Natural killer cell (primary cell): ENCODE results near the gene APRT. TPM values are rescaled to one million over a fixed set of nuclear protein-coding genes. Genes with fewer than 3 reads are reported as not detected.

ENCODE experiments used
- ATAC-seq, 3 donors: fragments of 150-1000 bp in 2 of 3; fragments of 200-7000 bp in 1 of 3; cut with Tn5 transposase; 1 replicate in 1 of 3; 2 replicates in 2 of 3; pipeline ENCODE4 v1.10.0; 2021; ENCODE audit warnings: mild to moderate bottlenecking in 2 of 3, moderate library complexity in 2 of 3
- DNase-seq, 2 donors: peaks; one replicate each; pipeline versions ENCODE4 v3.0.0 to v3.0.0-alpha.2; 2013 to 2021; ENCODE audit warnings: mixed read lengths in 1 of 2
- H3K27ac ChIP-seq: one replicate; pipeline ENCODE4 v1.5.1; 2013; ENCODE audit warnings: mild to moderate bottlenecking, low read length
- H3K27me3 ChIP-seq: one replicate; pipeline ENCODE4 v1.6.1; 2013; ENCODE audit warnings: low read length; ENCODE audit not compliant: control insufficient read depth, insufficient read depth
- H3K36me3 ChIP-seq: one replicate; pipeline ENCODE4 v1.6.1; 2013; ENCODE audit warnings: low read length; ENCODE audit not compliant: control insufficient read depth, insufficient read depth
- H3K4me1 ChIP-seq: one replicate; pipeline ENCODE4 v1.6.1; 2013; ENCODE audit warnings: low read length; ENCODE audit not compliant: control insufficient read depth, insufficient read depth
- H3K4me3 ChIP-seq: one replicate; pipeline ENCODE4 v1.5.1; 2013; ENCODE audit warnings: low read length
- H3K9me3 ChIP-seq: one replicate; pipeline ENCODE4 v1.6.1; 2013; ENCODE audit warnings: low read length; ENCODE audit not compliant: control insufficient read depth, insufficient read depth
- H3K27ac Mint-ChIP-seq, 2 donors: one replicate each; pipeline ENCODE4 v1.8.0; 2022; ENCODE audit warnings: mild to moderate bottlenecking in 2 of 2, mixed read lengths in 2 of 2, moderate library complexity in 1 of 2
- H3K27me3 Mint-ChIP-seq, 2 donors: one replicate each; pipeline ENCODE4 v1.8.0; 2022; ENCODE audit warnings: low read depth in 2 of 2, mixed read lengths in 2 of 2
- H3K36me3 Mint-ChIP-seq: one replicate; pipeline ENCODE4 v1.8.0; 2022; ENCODE audit warnings: mixed read lengths
- H3K4me1 Mint-ChIP-seq, 2 donors: one replicate each; pipeline ENCODE4 v1.8.0; 2022; ENCODE audit warnings: mixed read lengths in 2 of 2
- H3K4me3 Mint-ChIP-seq: one replicate; pipeline ENCODE4 v1.8.0; 2022; ENCODE audit warnings: mild to moderate bottlenecking, moderate library complexity, mixed read lengths
- H3K9me3 Mint-ChIP-seq, 2 donors: one replicate each; pipeline ENCODE4 v1.8.0; 2022; ENCODE audit warnings: mixed read lengths in 2 of 2
- CTCF ChIP-seq: fragments of 200-600 bp; IDR thresholded peaks from one replicate; pipeline ENCODE4 v1.8.0; 2022; ENCODE audit warnings: antibody characterized with exemption
- WGBS: methylation state at CpG from one replicate; pipeline ENCODE4 v1.1.7; 2013; ENCODE audit warnings: missing lambda C conversion rate; ENCODE audit not compliant: insufficient coverage; 5-methylcytosine and 5-hydroxymethylcytosine counted together
- intact Hi-C: fragments of 100-400 bp; cut with micrococcal nuclease; formaldehyde crosslinking; loops from one replicate; pipeline ENCODE4 v1.14.2; 2022
- total RNA-seq, 4 donors: library from RNA; stranded (reverse); fragments of 120-200 nt in 1 of 4; gene quantifications; one replicate each; pipeline versions ENCODE4 v1.2.3 to v1.2.4, GENCODE V29; 2013 to 2022

The APRT gene
- 100 to 1,000 TPM; 118 to 123 (median 120) TPM for total RNA-seq
- 125 TPM for total RNA-seq (2013)

- Histone ChIP-seq H3K36me3 (peaks cover 10% of the 10 kb centered on the region), H3K9me3 (no peaks in the 10 kb centered on the region), H3K27me3 (no peaks in the 10 kb centered on the region), H3K27ac (peak within 1 kb of the TSS; percentile 67), H3K4me3 (peak within 1 kb of the TSS; percentile 81), H3K4me1 (peaks cover 24% of the 10 kb centered on the region)
- peak; percentile 93 to 97 (median 93) for ATAC-seq
- TF ChIP-seq CTCF: no peak
- no peaks in the 10 kb centered on the region for H3K36me3 Mint-ChIP-seq
- peak; percentile 98 to 99 for DNase-seq
- H3K4me3 Mint-ChIP-seq: peak within 1 kb of the TSS; percentile 94
- H3K27me3 Mint-ChIP-seq: no peaks in the 10 kb centered on the region
- H3K27ac Mint-ChIP-seq: peak within 1 kb of the TSS; percentile 82 to 96
- H3K4me1 Mint-ChIP-seq: peaks cover 7 to 24% of the 10 kb centered on the region in 2 donors
- no peaks in the 10 kb centered on the region for H3K9me3 Mint-ChIP-seq
- under 1% methylated on average over 84 of the region's 84 CpGs for WGBS
- intact Hi-C loops: loop anchor here (2.0 kb wide), 1 partner anchor 45 kb away; the partner anchor contains the start of genes GALNS and TRAPPC2L
These were observed at the start of gene APRT for GRCh38 chr16:88811769-88812512. Gene APRT (minus strand): TSS chr16:88811928. CDS start chr16:88811899, 29 bp downstream.

GRCh38 chr16:88861359-88861758 lies 49.6 kb upstream of the APRT start:
- Histone ChIP-seq H3K9me3 (no peaks in the 10 kb centered on the region), H3K4me1 (peaks cover 11% of the 10 kb centered on the region), H3K27me3 (no peaks in the 10 kb centered on the region), H3K4me3 (no peak overlapping the region), H3K36me3 (peaks cover 22% of the 10 kb centered on the region), H3K27ac (no peak overlapping the region)
- intact Hi-C loops: no loop called here
- Mint-ChIP-seq H3K9me3 (no peaks in the 10 kb centered on the region), H3K27me3 (no peaks in the 10 kb centered on the region), H3K4me1 (peaks cover 11 to 15% of the 10 kb centered on the region in 2 donors), H3K36me3 (no peaks in the 10 kb centered on the region), H3K4me3 (no peak overlapping the region), H3K27ac (no peak overlapping the region)
- DNase-seq: no peak
- 97% methylated on average over 19 of the region's 19 CpGs for WGBS
- TF ChIP-seq CTCF: no peak
- ATAC-seq: no peak

GRCh38 chr16:88859381-88860091 lies 47.8 kb upstream of the APRT start:
- Mint-ChIP-seq H3K27ac (no peak overlapping the region), H3K9me3 (no peaks in the 10 kb centered on the region), H3K36me3 (no peaks in the 10 kb centered on the region), H3K4me3 (no peak overlapping the region), H3K4me1 (peaks cover 18 to 25% of the 10 kb centered on the region in 2 donors), H3K27me3 (no peaks in the 10 kb centered on the region)
- Histone ChIP-seq H3K36me3 (peaks cover 22% of the 10 kb centered on the region), H3K27me3 (no peaks in the 10 kb centered on the region), H3K4me1 (peaks cover 29% of the 10 kb centered on the region), H3K27ac (no peak overlapping the region), H3K9me3 (no peaks in the 10 kb centered on the region), H3K4me3 (no peak overlapping the region)
- intact Hi-C loops: loop anchor here (2.0 to 5.0 kb wide), 2 partner anchors 122 to 301 kb away; no protein-coding TSS in a partner anchor
- WGBS: 94% methylated on average over 20 of the region's 20 CpGs
- no peak for ATAC-seq
- no peak for TF ChIP-seq CTCF
- no peak for DNase-seq
